GM20000 (cell line): ENCODE results near the gene OR4N5.

ENCODE experiments used
- DNase-seq: peaks from one replicate; pipeline ENCODE4 v3.0.0; 2012; ENCODE audit warnings: low spot score
- CTCF ChIP-seq: IDR thresholded peaks from 2 replicates; pipeline ENCODE4 v1.5.1; 2012; ENCODE audit warnings: mild to moderate bottlenecking, control low read depth; ENCODE audit errors: extremely low read depth, missing control alignments

The OR4N5 gene

GRCh38 chr14:20194101-20194500 lies 55.5 kb downstream of the OR4N5 start:
- no peak for DNase-seq

More at GRCh38 chr14:20194101-20194500, 55.5 kb downstream of the OR4N5 start:
- no peak for TF ChIP-seq CTCF
